ENCODE data around the gene SLCO4A1.
"Not testable (repeated sequence)": the region's sequence is repeated elsewhere in the genome, so short reads cannot be mapped to it uniquely, and the experiment has no call there.

The SLCO4A1 gene

DNA sequence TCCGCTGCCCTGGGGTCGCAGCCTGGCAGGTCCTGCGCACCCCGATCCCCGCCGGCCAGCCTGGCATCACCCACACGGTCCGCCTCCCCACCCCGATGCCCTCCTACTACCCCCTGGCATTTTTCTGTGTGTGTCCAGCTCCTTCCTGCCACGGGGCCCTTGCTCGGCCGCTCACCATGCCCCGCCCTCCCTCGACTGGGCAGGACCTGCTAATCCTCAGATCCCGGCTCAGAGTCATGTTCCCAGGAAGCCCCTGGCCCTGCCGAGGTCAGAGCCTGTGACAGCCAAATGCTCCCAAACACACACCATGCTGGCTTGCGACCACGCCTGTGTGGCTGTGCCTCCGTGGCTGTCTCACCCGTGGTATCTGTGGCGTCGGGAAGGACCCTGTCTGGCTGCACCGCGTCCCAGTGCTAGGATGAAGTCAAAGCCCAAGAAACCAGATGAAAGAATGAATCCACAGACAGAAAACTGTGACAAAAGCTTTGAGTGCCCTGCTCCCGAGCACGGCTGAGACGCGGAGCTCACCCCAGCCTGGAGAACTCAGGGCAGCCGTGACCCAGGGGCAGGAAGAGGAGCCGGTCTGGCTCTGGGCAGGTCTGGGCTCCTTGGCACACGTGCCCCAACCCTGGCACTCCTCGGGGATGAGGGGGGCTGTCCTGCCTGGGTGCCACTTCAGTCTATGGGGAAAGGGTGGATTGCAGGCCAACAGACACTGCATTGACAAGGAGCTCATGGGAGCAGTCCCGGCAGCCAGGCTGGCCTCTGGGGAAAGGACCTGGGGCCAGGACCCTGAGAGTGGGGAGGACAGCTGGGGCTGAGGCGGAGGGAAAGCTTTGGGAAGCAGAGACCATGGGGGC lies 20.8 kb upstream of the SLCO4A1 start:
- in situ Hi-C loops (cut with MboI; ENCODE audit: low sequenced_read_pairs), result no loop called here

DNA sequence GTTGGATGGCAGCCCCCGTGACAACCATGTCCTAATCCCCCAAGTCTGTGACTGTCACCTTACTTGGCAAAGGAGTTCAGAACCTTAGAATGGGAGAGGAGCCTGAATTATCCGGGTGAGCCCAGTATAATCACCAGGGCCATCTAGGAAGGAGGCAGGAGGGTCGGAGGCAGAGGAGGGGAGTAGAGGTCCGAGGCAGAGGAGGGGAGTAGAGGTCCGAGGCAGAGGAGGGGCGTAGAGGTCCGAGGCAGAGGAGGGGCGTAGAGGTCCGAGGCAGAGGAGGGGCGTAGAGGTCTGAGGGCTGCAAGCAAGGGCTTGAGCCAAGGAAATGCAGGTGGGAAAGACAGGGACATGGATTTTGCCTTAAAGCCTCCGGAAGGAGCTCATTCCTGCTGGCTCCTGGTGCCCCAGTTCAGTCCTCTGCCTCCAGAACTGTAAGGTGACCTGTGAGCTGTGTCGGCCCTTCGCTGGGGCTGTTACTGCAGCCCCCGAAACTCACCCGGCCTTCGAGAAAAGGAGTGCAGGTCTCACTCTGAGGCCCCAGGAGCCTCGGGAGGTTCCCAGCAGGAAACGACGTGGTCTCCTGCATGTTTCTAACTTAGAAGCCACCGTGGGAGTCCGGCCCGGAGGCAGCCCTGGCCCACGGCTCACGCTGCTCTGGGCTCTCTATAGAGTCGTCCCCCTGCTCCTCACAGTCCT lies 20.0 kb upstream of the SLCO4A1 start:
- in situ Hi-C loops (cut with MboI; ENCODE audit: low sequenced_read_pairs), result no loop called here

DNA sequence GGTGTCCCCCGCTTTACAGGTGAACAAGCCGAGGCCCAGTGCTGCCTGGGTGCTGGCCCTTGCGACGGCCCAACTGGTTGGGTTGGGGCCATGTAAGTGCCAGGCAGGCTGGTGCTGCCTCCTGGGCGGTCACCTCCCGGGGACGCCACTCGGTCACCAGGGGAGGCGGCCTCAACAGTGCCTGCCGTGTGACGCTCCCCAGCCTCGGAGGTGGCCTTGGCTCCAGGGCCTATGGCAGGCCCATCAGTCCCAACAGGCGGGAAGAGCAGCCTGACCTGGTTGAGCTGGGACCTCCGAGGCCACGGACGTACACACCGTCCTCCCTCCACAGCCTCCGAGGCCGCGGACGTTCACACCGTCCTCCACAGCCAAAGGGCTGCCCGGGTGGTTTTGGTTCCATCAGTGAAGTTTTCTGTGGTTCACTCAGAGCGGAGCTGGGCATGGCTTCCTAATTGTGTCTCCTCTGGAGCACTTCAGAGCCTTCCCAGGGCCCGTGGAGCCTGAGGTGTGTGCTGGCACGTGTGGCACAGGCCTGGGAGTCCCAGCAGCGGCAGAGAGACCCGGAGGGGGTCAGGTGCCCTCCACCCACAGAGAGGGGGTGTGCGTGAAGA lies 19.3 kb upstream of the SLCO4A1 start:
- in situ Hi-C loops (cut with MboI; ENCODE audit: low sequenced_read_pairs), result no loop called here

DNA sequence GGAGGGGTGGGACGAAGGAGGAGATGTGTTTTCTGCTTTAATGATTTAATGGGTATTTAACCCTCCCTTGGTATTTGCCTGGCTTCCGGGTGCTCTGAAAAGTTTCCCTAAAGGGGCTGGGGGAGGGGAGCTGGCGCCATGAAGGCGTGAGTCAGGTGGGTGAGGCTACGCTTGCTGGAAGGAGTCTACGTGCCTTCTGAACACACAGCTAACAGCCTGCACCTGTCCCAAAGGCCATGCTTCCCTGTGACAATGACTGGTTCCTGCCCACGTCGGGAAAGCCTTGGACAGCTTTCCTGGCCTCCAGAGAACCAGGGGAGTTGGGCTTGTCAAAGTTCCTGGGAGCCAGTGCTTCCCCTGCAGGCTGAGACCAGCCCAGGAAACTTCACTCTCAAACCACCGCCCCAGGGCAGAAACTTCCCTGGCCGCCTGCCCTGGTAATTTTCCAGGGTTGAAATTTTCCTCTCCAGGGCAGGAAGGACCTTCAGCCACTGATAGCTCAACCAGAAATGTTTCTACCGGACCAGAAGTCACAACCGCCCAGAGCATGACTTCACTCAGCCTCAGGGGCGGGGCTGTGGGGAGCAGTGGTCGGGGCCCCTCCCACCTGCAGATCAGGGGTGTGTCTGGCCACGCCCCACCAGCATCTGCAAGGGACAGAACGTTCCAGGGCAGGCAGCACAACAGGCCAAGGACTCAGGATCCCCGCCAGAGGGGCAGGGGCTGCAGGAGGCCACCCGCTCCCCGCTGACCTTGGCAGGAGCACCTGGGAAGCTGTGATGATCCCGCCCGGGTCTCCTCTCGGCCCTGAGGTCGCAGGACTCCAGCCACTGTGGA lies 18.6 kb upstream of the SLCO4A1 start:
- in situ Hi-C loops (cut with MboI; ENCODE audit: low sequenced_read_pairs), result no loop called here

DNA sequence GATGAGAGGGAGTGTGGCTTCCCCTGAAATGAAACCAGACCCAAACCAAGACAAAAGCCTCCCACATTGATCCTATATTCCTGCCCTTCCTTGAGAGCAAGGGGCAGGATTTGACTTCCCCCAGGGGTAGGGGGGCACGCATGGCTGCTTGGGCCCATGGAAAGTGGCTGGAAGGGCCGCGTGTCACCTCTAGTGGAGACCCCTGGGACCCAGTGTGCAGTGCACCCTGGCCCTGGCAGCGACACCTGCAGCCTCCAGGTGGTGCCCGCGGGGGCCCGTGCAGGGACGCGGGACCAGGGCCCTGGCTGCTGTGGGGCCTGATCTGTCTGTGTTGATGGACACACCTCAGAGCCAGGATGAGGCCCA lies 18.0 kb upstream of the SLCO4A1 start:
- in situ Hi-C loops (cut with MboI; ENCODE audit: low sequenced_read_pairs), result no loop called here

DNA sequence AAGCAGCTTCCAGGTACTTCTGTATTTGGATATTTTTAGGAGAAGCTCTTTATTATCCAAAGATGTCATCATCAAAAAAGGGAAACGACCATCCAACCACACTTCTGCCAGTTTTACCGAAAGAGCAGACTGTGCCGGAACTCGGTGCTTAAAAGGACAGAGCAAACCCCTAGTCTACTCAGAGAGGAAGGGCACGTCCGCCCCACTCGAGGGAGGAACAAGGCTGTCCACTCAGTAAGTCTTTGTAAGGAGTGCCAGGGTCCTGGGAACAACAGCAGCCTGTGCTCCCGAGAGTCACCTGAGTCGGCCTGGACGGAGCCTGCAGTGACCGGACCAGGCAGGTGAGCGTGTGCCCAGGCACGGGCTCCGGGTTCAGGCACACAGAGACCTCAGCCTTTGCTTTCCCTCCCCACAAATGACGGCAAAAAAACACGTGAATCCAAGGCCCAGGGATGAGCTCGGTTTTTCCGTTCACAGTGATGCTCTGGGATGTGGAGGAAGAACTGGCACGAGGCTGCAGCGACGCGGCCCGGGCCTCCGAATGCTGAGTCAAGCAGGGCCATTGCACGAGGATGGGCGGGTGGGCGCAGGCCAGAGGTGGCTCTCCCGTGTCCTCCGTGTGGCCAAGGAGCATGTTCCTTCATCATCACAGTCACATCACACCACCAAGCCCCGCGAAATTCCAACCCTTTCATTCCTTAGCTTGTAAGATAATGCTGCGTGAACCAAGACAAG lies 17.4 kb upstream of the SLCO4A1 start:
- in situ Hi-C loops (cut with MboI; ENCODE audit: low sequenced_read_pairs), result no loop called here

DNA sequence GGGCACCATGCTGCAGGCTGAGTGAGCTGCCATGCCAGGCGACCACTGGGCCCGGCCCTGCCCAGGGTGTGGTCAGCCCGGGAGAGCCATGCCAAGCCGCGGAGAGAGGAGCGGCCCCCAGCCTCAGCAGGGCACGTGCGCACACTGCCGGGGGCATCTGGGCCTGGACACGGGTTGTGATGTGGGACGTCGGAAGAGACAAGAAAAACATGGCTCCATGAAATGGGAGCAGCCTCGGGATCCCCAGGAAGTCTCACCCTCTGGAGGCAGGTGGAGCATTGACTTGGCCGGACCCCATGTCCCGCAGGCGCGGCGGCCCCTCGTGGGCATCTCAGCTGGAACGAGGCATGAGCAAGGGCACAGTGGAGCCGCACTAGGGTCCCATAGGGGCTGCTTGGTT lies 16.8 kb upstream of the SLCO4A1 start:
- in situ Hi-C loops (cut with MboI; ENCODE audit: low sequenced_read_pairs), result no loop called here

DNA sequence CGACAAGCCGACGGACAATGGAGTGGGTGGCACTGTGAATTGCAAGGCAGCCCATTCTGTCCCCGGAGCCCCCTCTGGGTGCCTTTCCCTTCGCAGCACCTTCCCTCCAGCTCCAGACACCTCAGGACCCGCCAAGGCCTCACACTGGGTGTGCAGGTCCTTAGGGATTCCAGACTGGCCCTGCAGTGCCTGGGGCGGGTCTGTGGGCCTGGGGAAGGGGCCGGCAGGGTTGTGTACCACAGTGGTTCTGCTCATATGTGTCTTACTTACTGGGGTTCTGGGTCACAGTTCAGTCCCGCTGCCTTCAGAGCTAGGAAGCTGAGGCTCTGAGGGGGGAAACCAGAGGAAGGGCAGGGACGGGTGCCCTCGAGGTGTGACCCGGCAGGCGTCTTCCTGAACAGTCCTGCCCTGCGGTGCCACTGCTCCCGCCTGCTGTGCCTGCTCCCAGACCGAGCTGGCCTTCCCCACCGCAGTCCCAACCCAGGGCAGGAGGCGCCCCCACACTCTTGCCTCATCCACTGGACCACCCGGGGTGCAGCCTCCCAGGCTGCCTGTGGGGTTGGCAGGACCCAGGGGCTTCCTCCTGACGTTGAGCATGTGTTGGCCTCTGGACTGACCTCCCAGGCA lies 16.3 kb upstream of the SLCO4A1 start:
- in situ Hi-C loops (cut with MboI; ENCODE audit: low sequenced_read_pairs), result no loop called here

DNA sequence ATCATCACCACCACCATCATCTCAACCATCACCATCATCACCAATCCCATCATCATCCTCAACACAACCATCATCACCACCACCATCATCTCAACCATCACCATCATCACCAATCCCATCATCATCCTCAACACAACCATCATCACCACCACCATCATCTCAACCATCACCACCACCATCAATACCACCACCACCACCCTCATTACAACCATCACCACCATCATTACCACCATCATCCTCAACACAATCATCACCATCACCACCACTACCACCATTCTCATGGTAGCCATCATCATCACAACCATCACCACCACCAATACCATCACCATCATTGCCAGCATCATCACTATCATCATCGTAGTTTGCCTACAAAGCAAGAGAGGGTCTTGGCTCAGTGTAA lies 14.9 kb upstream of the SLCO4A1 start:
- in situ Hi-C loops (cut with MboI; ENCODE audit: low sequenced_read_pairs), result not testable (repeated sequence)

DNA sequence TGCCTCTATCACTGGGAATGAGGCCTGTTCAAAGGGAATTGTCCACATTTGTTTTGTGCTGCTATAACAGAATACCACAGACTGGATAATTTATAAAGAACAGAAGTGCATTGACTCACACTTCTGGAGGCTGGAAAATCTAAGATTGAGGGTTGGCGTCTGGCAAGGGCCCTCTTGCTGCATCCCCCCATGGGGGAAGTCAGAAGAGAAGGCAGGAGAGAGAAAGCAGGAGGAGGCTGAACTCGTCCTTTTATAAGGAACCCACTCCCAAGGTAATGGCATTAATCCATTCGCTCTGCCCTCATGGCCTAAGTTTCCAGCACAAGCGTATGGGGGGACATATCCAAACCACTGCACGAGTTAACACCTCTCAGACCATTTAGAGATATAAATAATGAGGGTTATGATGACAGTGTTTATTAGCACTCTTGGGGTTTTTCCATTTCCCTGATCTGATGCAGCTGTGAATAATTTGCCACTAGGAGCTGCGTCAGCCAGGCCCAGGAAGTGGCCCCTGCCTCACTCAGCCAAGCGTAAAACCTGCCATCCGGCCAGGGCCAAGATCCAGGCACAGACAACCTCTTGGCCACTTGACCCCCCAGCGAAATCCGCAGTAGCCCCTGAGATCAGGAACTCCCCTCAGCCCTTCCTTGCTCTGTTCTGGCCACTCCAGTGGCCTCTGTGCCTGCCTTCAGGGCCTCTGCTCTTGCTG lies 14.2 kb upstream of the SLCO4A1 start:
- in situ Hi-C loops (cut with MboI; ENCODE audit: low sequenced_read_pairs), result no loop called here

DNA sequence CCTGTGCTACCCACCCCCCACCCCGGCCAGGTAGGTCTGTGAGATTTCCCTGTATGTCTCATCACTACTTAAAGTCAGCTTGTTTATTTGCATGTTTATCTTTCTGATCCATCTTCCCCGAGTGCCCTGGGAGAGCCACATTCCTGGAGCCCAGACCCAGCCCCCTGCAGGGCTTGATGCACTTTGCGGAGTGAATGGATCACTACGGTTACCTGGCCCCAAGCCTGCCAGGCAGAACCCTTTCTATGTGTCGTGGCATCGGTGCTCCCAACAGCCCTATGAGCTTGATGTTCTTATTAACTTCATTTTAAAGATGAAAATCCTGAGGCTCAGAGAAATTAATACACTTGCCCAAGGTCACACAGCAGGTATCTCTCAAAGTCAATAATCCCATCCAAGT lies 13.6 kb upstream of the SLCO4A1 start:
- in situ Hi-C loops (cut with MboI; ENCODE audit: low sequenced_read_pairs), result no loop called here

DNA sequence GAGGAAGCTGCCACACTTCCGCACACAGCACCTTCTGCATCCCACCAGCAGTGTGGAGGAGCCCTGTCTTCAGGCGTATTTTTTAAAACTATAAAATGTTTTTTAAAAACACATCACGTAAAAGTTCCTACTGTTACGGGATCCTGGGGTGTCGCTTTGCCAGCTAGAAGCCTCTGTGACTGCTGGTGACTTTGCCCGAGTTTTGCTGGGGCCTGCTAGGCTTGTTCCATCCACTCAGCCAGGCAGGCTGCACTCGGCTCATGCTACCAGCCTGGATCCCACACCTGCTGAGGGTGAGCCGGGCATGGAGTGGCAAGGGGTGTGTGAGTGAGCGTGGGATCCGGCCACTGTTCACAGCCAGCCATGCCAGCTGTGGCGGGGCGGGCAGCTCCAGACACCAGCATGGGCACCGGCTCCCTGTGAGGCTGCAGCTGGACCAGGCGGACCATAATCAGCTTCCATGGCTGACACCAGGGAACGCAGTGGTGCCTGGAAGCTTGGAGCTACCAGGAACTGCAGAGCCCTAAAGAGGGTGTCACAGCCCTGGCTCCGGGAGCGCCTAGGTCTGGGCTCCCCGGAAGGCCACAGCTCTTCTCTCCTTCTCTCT lies 12.3 kb upstream of the SLCO4A1 start:
- in situ Hi-C loops (cut with MboI; ENCODE audit: low sequenced_read_pairs), result no loop called here

DNA sequence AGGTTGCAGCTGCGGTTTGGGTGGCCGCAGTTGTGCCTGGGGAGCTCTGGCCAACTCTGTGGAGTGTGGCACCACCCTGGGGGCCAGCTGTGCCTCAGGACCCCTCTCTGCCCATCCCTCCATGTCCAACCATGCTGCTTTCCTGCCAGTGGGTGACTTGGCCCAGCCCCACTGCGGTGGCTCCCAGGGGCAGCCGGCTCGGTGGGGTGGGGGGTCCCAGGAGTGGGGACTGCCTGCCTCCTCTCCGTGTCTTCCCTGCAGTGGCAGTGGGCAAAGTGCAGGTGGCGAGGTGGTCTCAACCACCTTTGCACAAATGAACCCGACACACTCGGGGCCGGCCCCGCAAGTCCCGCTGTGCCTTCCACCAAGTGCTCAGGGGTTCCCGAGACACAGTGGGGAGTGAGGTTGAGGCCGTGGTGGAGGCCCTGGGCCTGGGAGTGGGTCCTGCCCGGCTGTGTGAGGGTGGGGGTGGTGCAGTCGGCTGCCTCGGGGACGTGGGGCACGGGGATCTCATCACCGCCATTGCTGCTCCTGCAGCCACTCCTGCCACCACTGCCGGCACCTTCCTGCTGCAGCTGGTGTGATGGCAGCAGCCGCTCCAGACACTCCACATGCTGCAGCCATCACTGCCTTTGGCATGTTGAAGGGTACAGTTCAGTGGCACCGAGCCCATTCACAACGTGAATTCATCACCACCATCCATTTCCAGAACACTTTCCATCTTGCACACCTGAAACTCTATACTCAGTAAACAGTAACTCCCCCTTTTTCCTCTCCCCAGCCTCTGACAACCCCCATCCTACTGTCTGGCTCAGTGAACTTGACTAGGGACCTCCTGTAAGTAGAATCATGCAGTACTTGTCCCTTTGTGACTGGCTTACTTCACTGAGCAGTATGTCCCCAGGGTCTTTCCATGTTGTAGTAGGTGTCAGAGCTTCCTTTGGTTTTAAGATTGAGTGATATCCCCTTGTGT lies 10.7 kb upstream of the SLCO4A1 start:
- in situ Hi-C loops (cut with MboI; ENCODE audit: low sequenced_read_pairs), result no loop called here

DNA sequence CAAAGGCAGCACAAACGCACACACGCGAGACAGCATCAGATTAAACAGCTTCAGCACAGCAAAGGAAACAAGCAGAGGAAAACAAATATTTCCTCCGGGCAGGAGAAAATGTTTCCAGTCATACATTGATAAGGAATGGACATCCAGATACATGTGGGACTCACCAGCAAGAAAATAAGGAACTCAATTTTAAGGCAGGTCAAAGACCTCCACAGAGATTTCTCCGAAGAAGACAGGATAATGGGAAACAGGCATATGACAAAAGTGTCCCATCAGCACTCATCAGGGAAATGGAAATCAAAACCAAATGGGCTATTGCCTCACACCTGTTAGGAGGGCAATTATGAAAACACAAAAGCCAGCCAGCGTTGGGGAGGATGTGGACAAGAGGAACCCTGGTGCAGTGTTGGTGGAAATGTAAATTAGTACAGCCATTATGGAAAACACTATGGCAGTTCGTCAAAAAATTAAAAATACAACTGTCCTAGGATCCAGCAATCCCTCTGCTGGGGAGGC lies 9.7 kb upstream of the SLCO4A1 start:
- in situ Hi-C loops (cut with MboI; ENCODE audit: low sequenced_read_pairs), result no loop called here

DNA sequence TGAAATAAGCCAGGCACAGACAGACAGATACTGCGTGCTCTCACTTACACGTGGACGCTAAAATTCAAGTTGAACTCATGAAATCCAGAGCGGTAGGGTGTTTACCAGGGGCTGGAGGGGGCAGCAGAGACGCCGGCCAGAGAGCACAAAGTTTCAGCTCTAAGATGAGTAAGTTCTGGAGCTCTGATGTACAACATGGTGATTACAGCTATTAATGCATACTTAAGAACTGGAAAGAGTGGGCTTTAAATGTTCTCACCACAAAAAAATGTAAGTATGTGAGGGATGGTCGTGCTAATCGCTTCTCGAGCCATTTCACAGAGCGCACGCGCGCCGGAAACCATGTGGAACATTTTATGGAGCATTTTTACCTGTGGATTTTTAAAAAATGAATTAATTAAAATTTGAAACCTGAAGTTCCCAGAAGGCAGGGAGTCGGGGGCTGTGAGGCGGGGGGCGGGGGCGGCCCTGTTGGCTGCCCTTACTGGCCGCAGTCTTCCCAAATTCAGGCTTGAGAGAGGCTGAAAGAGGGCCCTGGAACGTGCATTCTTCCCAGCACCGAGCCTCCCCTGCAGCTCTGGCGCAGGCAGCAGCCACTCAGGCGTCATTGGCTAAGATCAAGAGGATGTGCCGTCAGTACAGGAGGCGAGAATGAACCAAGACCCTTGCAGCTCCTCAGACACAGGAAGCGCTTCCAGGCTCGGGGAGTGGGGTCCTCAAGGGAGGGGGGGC lies 8.5 kb upstream of the SLCO4A1 start:
- in situ Hi-C loops (cut with MboI; ENCODE audit: low sequenced_read_pairs), result no loop called here

DNA sequence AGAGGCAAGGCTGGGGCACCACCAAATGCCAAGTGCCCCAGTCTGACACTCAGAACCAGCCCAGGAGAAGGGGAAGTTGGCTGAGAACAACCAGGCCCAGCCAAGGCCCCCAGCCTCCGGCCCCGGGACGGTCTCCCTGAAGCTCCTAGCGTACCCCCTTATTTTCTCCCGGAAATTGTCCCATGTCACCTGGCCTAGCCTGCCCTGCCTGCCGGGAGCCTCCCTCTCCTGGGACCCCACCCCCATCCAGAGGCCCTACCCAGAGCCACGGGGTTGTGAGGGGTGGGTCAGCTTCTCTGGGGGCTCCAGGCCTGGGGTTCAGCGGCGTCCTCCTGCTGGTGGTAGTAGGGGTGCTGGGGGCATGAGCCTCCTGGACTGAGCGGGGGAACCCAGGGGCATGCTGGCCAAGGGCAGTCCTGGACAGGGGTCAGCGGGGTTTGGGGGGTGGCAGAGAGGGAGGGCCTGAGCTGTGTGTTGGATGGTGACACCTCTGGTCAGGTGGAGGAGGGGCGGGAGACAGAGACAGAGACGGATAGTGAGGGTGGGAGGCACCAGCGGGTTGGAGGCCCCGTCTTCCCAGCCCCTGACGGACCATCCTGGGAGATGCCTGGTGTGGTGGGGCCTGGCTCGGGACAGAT lies 7.9 kb upstream of the SLCO4A1 start:
- in situ Hi-C loops (cut with MboI; ENCODE audit: low sequenced_read_pairs), result no loop called here

All from HL-60/S4 (cell line).